Breast epithelium (tissue), 4 donors: ENCODE results near the gene HOXA2. TPM values are rescaled to one million over a fixed set of nuclear protein-coding genes. Genes with fewer than 3 reads are reported as not detected.
A peak's percentile ranks its signal among the peaks of the same experiment; 100 is the strongest.

Source experiments
- DNase-seq, 2 donors: peaks; one replicate each; pipeline ENCODE4 v3.0.0-alpha.2; 2019; ENCODE audit warnings: low spot score in 2 of 2
- H3K27ac ChIP-seq, 2 donors: fragments of 200-600 bp; sonication (generic) in 1 of 2; one replicate each; pipeline ENCODE4 v1.5.1; 2016 to 2019; ENCODE audit warnings: mild to moderate bottlenecking in 1 of 2
- H3K27me3 ChIP-seq, 2 donors: fragments of 200-600 bp; sonication (generic) in 1 of 2; one replicate each; pipeline versions ENCODE4 v1.5.1 to v1.6.0; 2017 to 2019; ENCODE audit warnings: control low read depth in 1 of 2, mild to moderate bottlenecking in 1 of 2
- H3K36me3 ChIP-seq: fragments of 200-600 bp; one replicate; pipeline ENCODE4 v1.5.1; 2019
- H3K4me1 ChIP-seq, 2 donors: fragments of 200-600 bp; sonication (generic); one replicate each; pipeline ENCODE4 v1.5.1; 2016 to 2019; ENCODE audit warnings: control low read depth in 1 of 2
- H3K4me3 ChIP-seq, 3 donors: fragments of 200-600 bp; sonication (generic); 1 replicate in 2 of 3; 2 replicates in 1 of 3; pipeline ENCODE4 v1.5.1; 2016 to 2019; ENCODE audit warnings: mild to moderate bottlenecking in 3 of 3, moderate library complexity in 2 of 3
- H3K9me3 ChIP-seq, 2 donors: fragments of 200-600 bp; sonication (generic) in 1 of 2; one replicate each; pipeline ENCODE4 v1.5.1; 2016 to 2019; ENCODE audit warnings: control low read depth in 1 of 2
- POLR2A ChIP-seq: fragments of 450-650 bp; IDR thresholded peaks from one replicate; pipeline ENCODE4 v1.6.1; 2016; ENCODE audit warnings: antibody characterized with exemption, mild to moderate bottlenecking, moderate library complexity
- POLR2AphosphoS5 ChIP-seq, 3 donors: sonication (generic); formaldehyde crosslinking; IDR thresholded peaks; one replicate each; pipeline ENCODE4 v1.6.1; 2017; ENCODE audit warnings: antibody characterized with exemption in 3 of 3
- intact Hi-C: fragments of 100-400 bp; cut with DNase I; formaldehyde crosslinking; loops from one replicate; pipeline ENCODE4 v1.15.1; 2023; ENCODE audit warnings: low total_unique reads
- total RNA-seq, 3 donors: library from RNA; depleted of rRNA; stranded (reverse); fragments of >200 nt; gene quantifications; one replicate each; pipeline ENCODE4 v1.1.0, GENCODE V29; 2016
- TF ChIP-seq, protein P1 (sequence below), 3 donors: fragments of 450-650 bp; IDR thresholded peaks; one replicate each; pipeline ENCODE4 v1.5.1; 2016 to 2017; ENCODE audit warnings: antibody characterized with exemption in 3 of 3, mild to moderate bottlenecking in 3 of 3, moderate library complexity in 3 of 3

The HOXA2 gene
- total RNA-seq, 3 donors from 2014 or later: 0.80 to 5.4 (median 1.3) TPM

DNA sequence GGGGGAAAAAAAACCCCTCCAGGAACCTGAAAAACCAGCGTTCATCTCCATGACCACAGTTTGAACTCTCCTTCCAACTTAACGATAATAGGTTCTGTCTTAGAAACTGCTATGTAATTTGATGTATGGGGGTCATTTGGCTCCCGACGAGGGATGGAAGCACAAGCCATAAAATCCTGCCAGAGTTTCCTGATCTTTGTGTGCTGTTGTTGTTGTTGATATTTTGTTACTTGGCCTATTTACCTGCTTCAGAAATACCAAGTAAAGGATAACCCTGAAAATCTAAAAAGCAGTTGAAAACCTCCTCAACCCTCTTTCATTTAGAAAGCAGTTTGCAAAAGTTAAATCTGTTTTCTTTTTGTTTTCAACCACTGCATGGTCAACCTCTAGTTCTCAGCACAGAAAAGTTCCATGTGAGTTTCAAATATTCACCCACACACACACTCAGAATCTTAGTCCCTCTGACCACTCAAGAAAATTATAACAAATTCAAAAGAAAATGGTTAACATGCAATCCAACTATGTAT, 9.3 kb upstream of the HOXA2 start:
- no peaks in the 10 kb centered on the region for H3K36me3 ChIP-seq
- H3K27me3 ChIP-seq: no peaks in the 10 kb centered on the region
- H3K27ac ChIP-seq: peak overlapping the region; percentile 98 to 100
- TF ChIP-seq POLR2AphosphoS5 (IDR thresholded peaks at IDR 0.05) (no peak), POLR2A (no peak)
- TF ChIP-seq, protein P1, sequence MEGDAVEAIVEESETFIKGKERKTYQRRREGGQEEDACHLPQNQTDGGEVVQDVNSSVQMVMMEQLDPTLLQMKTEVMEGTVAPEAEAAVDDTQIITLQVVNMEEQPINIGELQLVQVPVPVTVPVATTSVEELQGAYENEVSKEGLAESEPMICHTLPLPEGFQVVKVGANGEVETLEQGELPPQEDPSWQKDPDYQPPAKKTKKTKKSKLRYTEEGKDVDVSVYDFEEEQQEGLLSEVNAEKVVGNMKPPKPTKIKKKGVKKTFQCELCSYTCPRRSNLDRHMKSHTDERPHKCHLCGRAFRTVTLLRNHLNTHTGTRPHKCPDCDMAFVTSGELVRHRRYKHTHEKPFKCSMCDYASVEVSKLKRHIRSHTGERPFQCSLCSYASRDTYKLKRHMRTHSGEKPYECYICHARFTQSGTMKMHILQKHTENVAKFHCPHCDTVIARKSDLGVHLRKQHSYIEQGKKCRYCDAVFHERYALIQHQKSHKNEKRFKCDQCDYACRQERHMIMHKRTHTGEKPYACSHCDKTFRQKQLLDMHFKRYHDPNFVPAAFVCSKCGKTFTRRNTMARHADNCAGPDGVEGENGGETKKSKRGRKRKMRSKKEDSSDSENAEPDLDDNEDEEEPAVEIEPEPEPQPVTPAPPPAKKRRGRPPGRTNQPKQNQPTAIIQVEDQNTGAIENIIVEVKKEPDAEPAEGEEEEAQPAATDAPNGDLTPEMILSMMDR (IDR thresholded peaks at IDR 0.05): no peak
- DNase-seq: no peak
- peak overlapping the region in 2 of 3 donors; percentile 73 to 90 for H3K4me3 ChIP-seq
- intact Hi-C loops: no loop called here
- H3K4me1 ChIP-seq: no peaks in the 10 kb centered on the region
- H3K9me3 ChIP-seq: no peaks in the 10 kb centered on the region

DNA sequence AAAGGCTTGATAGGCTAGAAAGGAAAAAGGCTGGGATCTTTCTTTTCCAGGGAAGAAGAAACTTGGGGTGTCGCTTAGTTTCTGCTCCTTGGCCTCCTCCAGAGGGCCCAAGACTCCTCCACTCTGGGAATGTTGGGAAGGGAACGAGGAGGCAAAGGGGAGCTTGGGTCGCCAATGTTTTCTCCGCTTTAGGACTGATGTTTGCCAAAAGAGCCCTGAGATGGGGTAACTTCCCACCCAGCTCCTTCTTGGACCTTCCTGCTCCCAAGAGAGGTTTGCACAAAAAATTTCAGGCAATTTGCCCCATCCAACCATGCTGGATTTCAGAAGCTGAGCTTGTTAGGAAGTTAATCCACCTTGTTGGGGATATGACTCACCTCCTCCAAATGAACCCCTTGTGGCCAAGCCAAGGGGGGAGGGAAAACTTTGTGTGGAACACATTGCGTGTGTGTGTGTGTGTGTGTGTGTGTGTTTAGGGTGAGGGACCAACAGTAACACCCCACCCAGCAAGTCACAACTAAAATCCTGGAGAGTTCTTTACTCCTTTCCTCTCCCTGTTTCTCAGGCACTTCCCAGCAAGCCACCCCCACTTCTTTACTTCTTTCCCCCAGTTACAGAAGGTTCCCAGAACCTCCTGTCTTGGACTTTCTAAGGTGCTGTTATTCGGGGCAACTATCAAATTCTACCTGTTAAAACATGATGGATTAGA, 8.7 kb upstream of the HOXA2 start:
- Histone ChIP-seq H3K27ac (peak overlapping the region; percentile 98 to 100), H3K36me3 (no peaks in the 10 kb centered on the region), H3K9me3 (no peaks in the 10 kb centered on the region), H3K4me1 (no peaks in the 10 kb centered on the region), H3K4me3 (peak overlapping the region in 2 of 3 donors; percentile 73 to 90), H3K27me3 (no peaks in the 10 kb centered on the region)
- TF ChIP-seq, protein P1 (IDR thresholded peaks at IDR 0.05): peak in 1 of 3 donors; percentile 7
- TF ChIP-seq POLR2AphosphoS5 (IDR thresholded peaks at IDR 0.05): no peak
- intact Hi-C loops: no loop called here
- DNase-seq: no peak

DNA sequence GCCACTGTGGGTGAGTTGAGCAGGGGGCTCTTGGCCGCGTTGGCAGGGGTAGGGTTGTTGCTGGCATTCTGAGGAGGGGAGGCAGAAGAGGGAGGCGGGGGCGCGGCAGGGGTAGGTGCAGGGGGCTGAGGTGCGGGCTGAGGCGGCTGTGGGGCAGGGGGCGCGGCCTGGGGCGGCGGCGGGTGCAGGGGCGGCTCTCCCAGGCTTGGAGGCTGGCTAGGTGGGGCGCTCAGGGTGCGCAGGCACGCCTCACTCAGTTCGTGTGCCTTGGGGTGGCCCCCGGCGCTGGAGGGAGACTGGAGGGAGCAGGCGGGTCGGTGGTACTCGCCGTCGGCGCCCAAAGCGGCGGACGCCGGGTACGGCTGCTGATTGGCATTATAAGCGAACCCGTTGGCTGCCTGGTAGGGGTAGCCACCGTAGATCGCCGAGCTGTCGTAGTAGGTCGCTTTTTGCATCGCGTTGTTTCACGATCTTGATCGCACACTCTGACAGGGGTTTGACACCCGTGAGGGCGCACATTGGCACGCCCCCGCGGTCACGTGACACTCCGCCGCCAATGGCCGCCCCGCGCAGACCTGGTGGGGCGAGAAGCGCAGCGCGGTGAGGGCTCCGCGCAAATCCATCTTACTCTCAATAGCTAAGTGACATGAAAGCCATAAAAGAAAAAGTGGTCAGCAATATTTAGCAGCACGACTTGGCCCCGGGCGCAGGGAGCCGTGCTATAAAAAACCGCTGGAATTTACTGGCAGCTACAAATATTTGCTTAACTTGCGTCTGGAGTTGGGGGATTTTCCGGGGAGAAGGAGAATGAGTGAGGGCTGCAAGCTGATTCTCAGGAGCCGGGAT, 7.9 kb upstream of the HOXA2 start:
- Histone ChIP-seq H3K36me3 (no peaks in the 10 kb centered on the region), H3K4me3 (peak overlapping the region in 2 of 3 donors; percentile 73 to 90), H3K9me3 (no peaks in the 10 kb centered on the region), H3K4me1 (no peaks in the 10 kb centered on the region), H3K27me3 (no peaks in the 10 kb centered on the region), H3K27ac (peak overlapping the region; percentile 98 to 100)
- no peak for DNase-seq
- TF ChIP-seq POLR2AphosphoS5 (IDR thresholded peaks at IDR 0.05): peak in 1 of 3 donors; percentile 51
- TF ChIP-seq, protein P1 (IDR thresholded peaks at IDR 0.05): no peak
- intact Hi-C loops: no loop called here

DNA sequence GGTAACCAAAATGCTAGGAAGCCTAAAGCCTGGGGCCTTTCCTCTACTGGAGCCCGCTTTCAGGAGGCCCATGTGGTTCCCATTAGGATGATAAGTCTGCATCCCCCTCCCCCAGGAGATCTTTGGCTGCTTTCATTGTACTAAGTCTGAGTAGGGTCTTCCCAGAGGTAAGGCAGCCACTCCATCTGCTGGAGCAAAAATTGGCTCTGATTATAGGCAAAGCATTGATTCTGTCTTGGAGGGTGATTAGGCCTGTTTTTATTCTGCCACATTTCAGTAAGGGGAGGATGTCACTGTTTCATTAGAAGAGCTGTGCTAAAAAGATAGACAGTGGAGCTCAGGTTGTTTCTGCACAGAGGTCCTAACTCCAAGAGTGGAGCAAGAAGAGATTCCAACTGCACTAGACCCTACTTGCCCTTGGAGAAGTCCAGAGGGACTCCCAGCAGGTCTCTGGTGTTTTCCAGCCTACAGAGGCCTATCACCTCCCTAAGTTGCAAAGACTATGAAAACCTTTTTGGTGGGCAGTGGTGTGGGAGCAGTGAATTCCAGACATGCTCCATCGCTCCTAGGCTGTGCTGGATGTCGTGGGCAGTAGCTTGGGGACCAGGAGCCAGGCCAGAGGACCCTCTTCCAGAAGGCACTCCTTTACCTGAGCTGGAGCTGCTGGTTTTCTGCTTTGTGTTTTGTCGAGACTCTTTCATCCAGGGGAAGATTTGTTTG, 7.1 kb upstream of the HOXA2 start:
- no peaks in the 10 kb centered on the region for H3K4me1 ChIP-seq

More for the DNA sequence above, 7.1 kb upstream of the HOXA2 start:
- Histone ChIP-seq H3K27ac (peak overlapping the region; percentile 98 to 100), H3K9me3 (no peaks in the 10 kb centered on the region), H3K4me3 (peak overlapping the region in 2 of 3 donors; percentile 73 to 90), H3K36me3 (no peaks in the 10 kb centered on the region), H3K27me3 (no peaks in the 10 kb centered on the region)
- DNase-seq: no peak
- intact Hi-C loops: no loop called here
- TF ChIP-seq, protein P1 (IDR thresholded peaks at IDR 0.05): no peak
- TF ChIP-seq POLR2AphosphoS5 (IDR thresholded peaks at IDR 0.05): no peak
- TF ChIP-seq POLR2A: no peak
